Stimulated activated naive CD8-positive, alpha-beta T cell treated with anti-CD3 and anti-CD28 coated beads, Interleukin-15, amount 100 ng/mL, for 72 hours (primary cell): ENCODE results near the gene SLC25A26.

Source experiments
- ATAC-seq: fragments of 150-1000 bp; cut with Tn5 transposase; 2 replicates; pipeline ENCODE4 v1.10.0; 2021; ENCODE audit warnings: mild to moderate bottlenecking, moderate library complexity
- DNase-seq, 2 donors: peaks; one replicate each; pipeline ENCODE4 v3.0.0; 2021 to 2022
- H3K27ac Mint-ChIP-seq, 2 donors: one replicate each; pipeline ENCODE4 v1.8.0; 2022; ENCODE audit warnings: mild to moderate bottlenecking in 2 of 2, mixed read lengths in 2 of 2, moderate library complexity in 2 of 2
- H3K27me3 Mint-ChIP-seq: one replicate; pipeline ENCODE4 v1.8.0; 2022; ENCODE audit warnings: mixed read lengths
- H3K4me1 Mint-ChIP-seq: one replicate; pipeline ENCODE4 v1.8.0; 2022; ENCODE audit warnings: mild to moderate bottlenecking, mixed read lengths
- H3K4me3 Mint-ChIP-seq, 2 donors: one replicate each; pipeline ENCODE4 v1.8.0; 2022; ENCODE audit warnings: mild to moderate bottlenecking in 2 of 2, mixed read lengths in 2 of 2, moderate library complexity in 1 of 2
- H3K9me3 Mint-ChIP-seq, 2 donors: one replicate each; pipeline ENCODE4 v1.8.0; 2022; ENCODE audit warnings: mixed read lengths in 2 of 2

SLC25A26 gene

GRCh38 chr3:66405701-66406091 lies 184.9 kb downstream of the SLC25A26 start:
- Mint-ChIP-seq H3K9me3 (no peaks in the 10 kb centered on the region), H3K27ac (no peak overlapping the region), H3K4me1 (no peaks in the 10 kb centered on the region), H3K4me3 (no peak overlapping the region), H3K27me3 (no peaks in the 10 kb centered on the region)
- no peak for ATAC-seq
- no peak for DNase-seq

GRCh38 chr3:66406163-66406562 lies 185.4 kb downstream of the SLC25A26 start:
- no peak for DNase-seq
- no peak overlapping the region for H3K27ac Mint-ChIP-seq
- H3K4me3 Mint-ChIP-seq, result no peak overlapping the region
- H3K4me1 Mint-ChIP-seq, result no peaks in the 10 kb centered on the region
- no peaks in the 10 kb centered on the region for H3K27me3 Mint-ChIP-seq
- H3K9me3 Mint-ChIP-seq, result no peaks in the 10 kb centered on the region
- no peak for ATAC-seq

- H3K27ac Mint-ChIP-seq, result no peak overlapping the region
- H3K4me1 Mint-ChIP-seq, result no peaks in the 10 kb centered on the region
- ATAC-seq, result no peak
- no peaks in the 10 kb centered on the region for H3K9me3 Mint-ChIP-seq
- H3K4me3 Mint-ChIP-seq, result no peak overlapping the region
- DNase-seq, result no peak
- H3K27me3 Mint-ChIP-seq, result no peaks in the 10 kb centered on the region
These were observed 186.2 kb downstream of the SLC25A26 start for GRCh38 chr3:66406831-66407610.

- no peaks in the 10 kb centered on the region for H3K9me3 Mint-ChIP-seq
- H3K4me1 Mint-ChIP-seq, result no peaks in the 10 kb centered on the region
- peak; percentile 68 to 72 for DNase-seq
- H3K27ac Mint-ChIP-seq, result no peak overlapping the region
- H3K27me3 Mint-ChIP-seq, result no peaks in the 10 kb centered on the region
- peak; percentile 83 for ATAC-seq
- H3K4me3 Mint-ChIP-seq, result no peak overlapping the region
These were observed 186.9 kb downstream of the SLC25A26 start for GRCh38 chr3:66407611-66408218.

GRCh38 chr3:66409771-66410754 lies 189.3 kb downstream of the SLC25A26 start:
- no peak for DNase-seq
- Mint-ChIP-seq H3K27ac (no peak overlapping the region), H3K27me3 (no peaks in the 10 kb centered on the region), H3K4me3 (no peak overlapping the region), H3K4me1 (no peaks in the 10 kb centered on the region), H3K9me3 (no peaks in the 10 kb centered on the region)
- ATAC-seq, result no peak

- Mint-ChIP-seq H3K4me3 (no peak overlapping the region), H3K27me3 (no peaks in the 10 kb centered on the region)
These were observed 190.2 kb downstream of the SLC25A26 start for GRCh38 chr3:66410976-66411375.

GRCh38 chr3:66411474-66411873 lies 190.7 kb downstream of the SLC25A26 start:
- Mint-ChIP-seq H3K9me3 (no peaks in the 10 kb centered on the region), H3K27ac (peak overlapping the region; percentile 7 to 44), H3K4me1 (no peaks in the 10 kb centered on the region), H3K27me3 (no peaks in the 10 kb centered on the region), H3K4me3 (no peak overlapping the region)
- DNase-seq (no peak), ATAC-seq (no peak)

More at GRCh38 chr3:66410976-66411375, 190.2 kb downstream of the SLC25A26 start:
- ATAC-seq (no peak), DNase-seq (no peak)
- H3K4me1 Mint-ChIP-seq, result no peaks in the 10 kb centered on the region
- no peak overlapping the region for H3K27ac Mint-ChIP-seq
- H3K9me3 Mint-ChIP-seq, result no peaks in the 10 kb centered on the region

- Mint-ChIP-seq H3K4me1 (no peaks in the 10 kb centered on the region), H3K4me3 (no peak overlapping the region), H3K9me3 (no peaks in the 10 kb centered on the region), H3K27me3 (no peaks in the 10 kb centered on the region), H3K27ac (peak overlapping the region in 1 of 2 donors; percentile 28)
- DNase-seq (no peak), ATAC-seq (peak; percentile 22)
These were observed 191.4 kb downstream of the SLC25A26 start for GRCh38 chr3:66411961-66412887.

- Mint-ChIP-seq H3K27me3 (no peaks in the 10 kb centered on the region), H3K27ac (peak overlapping the region in 1 of 2 donors; percentile 28), H3K9me3 (no peaks in the 10 kb centered on the region), H3K4me1 (no peaks in the 10 kb centered on the region), H3K4me3 (no peak overlapping the region)
- ATAC-seq (peak; percentile 59), DNase-seq (no peak)
These were observed 192.4 kb downstream of the SLC25A26 start for GRCh38 chr3:66413151-66413751.

GRCh38 chr3:66414846-66415245 lies 194.0 kb downstream of the SLC25A26 start:
- Mint-ChIP-seq H3K9me3 (peaks cover under 1 to 9% of the 10 kb centered on the region in 2 donors), H3K4me3 (no peak overlapping the region), H3K4me1 (no peaks in the 10 kb centered on the region), H3K27ac (no peak overlapping the region), H3K27me3 (no peaks in the 10 kb centered on the region)
- no peak for DNase-seq
- no peak for ATAC-seq

GRCh38 chr3:66415867-66416428 lies 195.1 kb downstream of the SLC25A26 start:
- peaks cover 11 to 20% of the 10 kb centered on the region in 2 donors for H3K9me3 Mint-ChIP-seq
- H3K4me3 Mint-ChIP-seq, result no peak overlapping the region
- ATAC-seq (no peak), DNase-seq (no peak)
- no peak overlapping the region for H3K27ac Mint-ChIP-seq
- H3K27me3 Mint-ChIP-seq, result no peaks in the 10 kb centered on the region
- no peaks in the 10 kb centered on the region for H3K4me1 Mint-ChIP-seq

- Mint-ChIP-seq H3K4me1 (no peaks in the 10 kb centered on the region), H3K9me3 (peaks cover 15 to 28% of the 10 kb centered on the region in 2 donors), H3K27ac (no peak overlapping the region), H3K27me3 (no peaks in the 10 kb centered on the region), H3K4me3 (no peak overlapping the region)
- ATAC-seq (no peak), DNase-seq (no peak)
These were observed 195.9 kb downstream of the SLC25A26 start for GRCh38 chr3:66416556-66417304.

- Mint-ChIP-seq H3K4me1 (no peaks in the 10 kb centered on the region), H3K4me3 (no peak overlapping the region), H3K27me3 (no peaks in the 10 kb centered on the region), H3K9me3 (peaks cover 23 to 40% of the 10 kb centered on the region in 2 donors), H3K27ac (no peak overlapping the region)
- DNase-seq (no peak), ATAC-seq (no peak)
These were observed 197.7 kb downstream of the SLC25A26 start for GRCh38 chr3:66418475-66418931.
